Hepatocyte (in vitro differentiated cells): ENCODE measurements around the gene ANO2. TPM values are rescaled to one million over a fixed set of nuclear protein-coding genes. Genes with fewer than 3 reads are reported as not detected.

ENCODE experiments used
- DNase-seq: peaks from one replicate; pipeline ENCODE4 v3.0.0-alpha.2; 2016; ENCODE audit warnings: low spot score
- H2AFZ ChIP-seq: fragments of 200-600 bp; sonication (generic); 2 replicates; pipeline ENCODE4 v1.6.0; 2016; ENCODE audit warnings: antibody characterized with exemption, mild to moderate bottlenecking
- H3K27ac ChIP-seq: fragments of 200-600 bp; sonication (generic); 2 replicates; pipeline ENCODE4 v1.5.1; 2016; ENCODE audit warnings: mild to moderate bottlenecking
- H3K27me3 ChIP-seq: fragments of 200-600 bp; sonication (generic); 2 replicates; pipeline ENCODE4 v1.6.1; 2016
- H3K36me3 ChIP-seq: fragments of 200-600 bp; sonication (generic); replicated peaks from 2 replicates; pipeline ENCODE4 v1.5.1; 2016; ENCODE audit warnings: low read depth; ENCODE audit not compliant: insufficient read depth
- H3K4me1 ChIP-seq: fragments of 200-600 bp; sonication (generic); 2 replicates; pipeline ENCODE4 v1.5.1; 2016; ENCODE audit warnings: mild to moderate bottlenecking, moderate library complexity; ENCODE audit not compliant: insufficient read depth
- H3K4me2 ChIP-seq: fragments of 200-600 bp; sonication (generic); 2 replicates; pipeline ENCODE4 v1.6.0; 2016
- H3K4me3 ChIP-seq: fragments of 200-600 bp; sonication (generic); 2 replicates; pipeline ENCODE4 v1.5.1; 2016; ENCODE audit warnings: mild to moderate bottlenecking
- H3K79me2 ChIP-seq: fragments of 200-600 bp; sonication (generic); 2 replicates; pipeline ENCODE4 v1.6.0; 2017; ENCODE audit warnings: mild to moderate bottlenecking
- H3K9me2 ChIP-seq: fragments of 200-600 bp; sonication (generic); replicated peaks from 2 replicates; pipeline ENCODE4 v1.6.0; 2017; ENCODE audit warnings: mild to moderate bottlenecking; ENCODE audit not compliant: insufficient read depth
- H3K9me3 ChIP-seq: fragments of 200-600 bp; sonication (generic); 2 replicates; pipeline ENCODE4 v1.5.1; 2016; ENCODE audit warnings: low read depth, mild to moderate bottlenecking
- H4K20me1 ChIP-seq: fragments of 200-600 bp; sonication (generic); 2 replicates; pipeline ENCODE4 v1.6.0; 2016; ENCODE audit warnings: mild to moderate bottlenecking; ENCODE audit not compliant: insufficient read depth, poor library complexity, severe bottlenecking
- CTCF ChIP-seq: fragments of 200-600 bp; sonication (generic); IDR thresholded peaks from 2 replicates; pipeline ENCODE4 v1.5.1; 2016; ENCODE audit warnings: antibody characterized with exemption, mild to moderate bottlenecking; ENCODE audit not compliant: poor library complexity
- EZH2 ChIP-seq: fragments of 200-600 bp; sonication (generic); IDR thresholded peaks from 2 replicates; pipeline ENCODE4 v1.6.1; 2016; ENCODE audit warnings: antibody characterized with exemption, mild to moderate bottlenecking, borderline replicate concordance
- EZH2phosphoT487 ChIP-seq: fragments of 200-600 bp; sonication (generic); IDR thresholded peaks from one replicate; pipeline ENCODE4 v1.6.1; 2018; ENCODE audit warnings: antibody characterized with exemption, mild to moderate bottlenecking, low read depth, moderate library complexity; ENCODE audit not compliant: unreplicated experiment, severe bottlenecking
- WGBS: methylation state at CpG from one replicate; pipeline ENCODE4 v1.1.6; 2016; ENCODE audit warnings: low lambda C conversion rate; ENCODE audit errors: missing lambda C conversion rate; 5-methylcytosine and 5-hydroxymethylcytosine counted together
- polyA plus RNA-seq: library from polyadenylated mRNA; unstranded; fragments of >200 nt; fragmentation: Nextera tagmentation; extraction: Ambion mirVana; gene quantifications from 2 replicates; pipeline ENCODE4 v1.2.1, GENCODE V29; 2016
- total RNA-seq: library from RNA; depleted of rRNA; stranded (reverse); fragments of >200 nt; gene quantifications from 2 replicates; pipeline ENCODE4 v1.2.3, GENCODE V29; 2014

ANO2 gene
- total and polyA plus RNA-seq, 2 experiments from 2014 or later = 1.0 to 1.9 TPM

DNA sequence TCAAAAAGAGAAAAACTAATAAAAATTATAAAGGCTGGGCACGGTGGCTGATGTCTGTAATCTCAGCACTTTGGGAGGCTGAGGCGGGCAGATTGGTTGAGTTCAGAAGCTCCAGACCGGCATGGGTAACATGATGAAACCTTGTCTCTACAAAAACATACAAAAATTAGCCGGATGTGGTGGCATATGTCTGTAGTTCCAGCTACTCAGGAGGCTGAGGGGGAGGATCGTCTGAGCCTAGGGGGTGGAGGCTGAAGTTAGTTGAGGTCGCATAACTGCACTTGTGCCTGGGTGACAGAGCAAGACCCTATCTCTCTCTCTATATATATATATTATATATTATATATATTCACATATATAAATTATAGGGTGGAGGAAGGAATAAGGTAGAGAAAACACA, 32.5 kb upstream of the ANO2 start:
- no peaks in the 10 kb centered on the region for H3K9me3 ChIP-seq
- TF ChIP-seq EZH2 = no peak
- no peak for TF ChIP-seq EZH2phosphoT487
- H3K79me2 ChIP-seq = no peaks in the 10 kb centered on the region
- no peak overlapping the region for H2AFZ ChIP-seq
- no peaks in the 10 kb centered on the region for H3K36me3 ChIP-seq
- H3K4me2 ChIP-seq = no peak overlapping the region
- 91% methylated on average over 6 of the region's 6 CpGs for WGBS
- H4K20me1 ChIP-seq = no peaks in the 10 kb centered on the region
- H3K27ac ChIP-seq = no peak overlapping the region
- no peaks in the 10 kb centered on the region for H3K9me2 ChIP-seq
- no peaks in the 10 kb centered on the region for H3K4me1 ChIP-seq
- DNase-seq = no peak
- H3K27me3 ChIP-seq = peaks cover 7% of the 10 kb centered on the region
- no peak overlapping the region for H3K4me3 ChIP-seq

GRCh38 chr12:5976711-5977110, 31.7 kb upstream of the ANO2 start:
- Histone ChIP-seq H2AFZ (no peak overlapping the region), H3K27me3 (peaks cover 7% of the 10 kb centered on the region), H3K4me1 (no peaks in the 10 kb centered on the region), H3K4me2 (no peak overlapping the region), H3K27ac (no peak overlapping the region), H3K4me3 (no peak overlapping the region), H3K79me2 (no peaks in the 10 kb centered on the region), H3K36me3 (no peaks in the 10 kb centered on the region), H3K9me3 (no peaks in the 10 kb centered on the region), H3K9me2 (no peaks in the 10 kb centered on the region), H4K20me1 (no peaks in the 10 kb centered on the region)
- no peak for DNase-seq
- WGBS = 82% methylated on average over 6 of the region's 6 CpGs
- TF ChIP-seq EZH2phosphoT487 (no peak), CTCF (no peak), EZH2 (no peak)

DNA sequence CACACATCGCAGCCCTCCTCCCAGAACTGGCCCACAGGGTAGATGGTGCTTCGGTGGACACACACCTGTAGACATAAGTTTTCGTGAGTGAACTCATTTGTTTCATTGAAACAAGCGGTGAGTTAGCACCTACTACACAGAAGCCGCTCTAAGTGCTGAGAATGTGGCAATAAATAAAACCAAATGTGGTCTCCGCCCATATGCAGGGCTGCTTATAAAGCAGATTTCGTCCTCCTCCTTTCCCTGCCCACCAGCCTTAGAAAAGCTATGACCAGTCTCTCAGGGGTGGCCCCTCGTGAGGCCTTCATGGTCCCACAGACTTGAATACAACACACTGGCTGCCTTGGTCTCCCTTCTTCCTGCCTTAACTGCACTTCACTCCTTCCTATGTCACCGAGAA, 31.1 kb upstream of the ANO2 start:
- Histone ChIP-seq H3K4me3 (no peak overlapping the region), H4K20me1 (no peaks in the 10 kb centered on the region), H3K9me2 (no peaks in the 10 kb centered on the region), H3K27ac (no peak overlapping the region), H3K9me3 (no peaks in the 10 kb centered on the region), H3K36me3 (no peaks in the 10 kb centered on the region), H3K27me3 (peaks cover 7% of the 10 kb centered on the region), H3K4me2 (no peak overlapping the region), H3K4me1 (no peaks in the 10 kb centered on the region), H2AFZ (no peak overlapping the region), H3K79me2 (no peaks in the 10 kb centered on the region)
- 92% methylated on average over 9 of the region's 9 CpGs for WGBS
- no peak for DNase-seq
- no peak for TF ChIP-seq EZH2
- TF ChIP-seq CTCF = no peak
- no peak for TF ChIP-seq EZH2phosphoT487

DNA sequence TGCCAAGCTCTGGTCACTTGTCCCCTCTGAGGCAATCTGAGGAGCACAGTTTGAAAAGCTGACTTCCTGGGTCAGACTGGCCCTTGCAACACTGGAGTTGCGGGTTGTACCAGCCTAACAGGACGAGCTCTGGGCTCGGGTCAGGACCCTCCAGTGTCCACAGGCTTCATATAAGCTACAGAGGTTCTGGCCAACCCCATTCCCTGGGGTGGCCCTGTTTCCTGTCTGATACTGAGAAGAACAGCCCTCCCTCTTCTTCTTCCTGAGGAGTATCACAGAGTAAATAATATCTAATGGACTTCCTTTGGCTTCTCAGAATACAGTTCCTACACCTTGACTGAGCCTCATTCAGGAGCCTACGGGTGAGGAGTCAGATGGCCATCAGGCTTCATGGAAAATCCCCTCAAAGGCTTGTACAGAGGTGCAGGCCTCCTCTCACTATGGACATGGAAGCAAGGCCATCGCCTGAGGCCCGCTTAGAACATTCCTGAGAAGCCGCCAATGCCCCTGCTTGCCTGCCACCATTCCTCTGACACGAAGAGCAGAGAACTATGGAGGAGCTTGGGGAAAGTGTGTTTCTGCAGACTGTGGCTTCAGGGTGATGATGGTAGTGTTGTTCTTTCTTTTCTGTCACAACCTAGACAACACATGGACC, 28.5 kb upstream of the ANO2 start:
- 88% methylated on average over 8 of the region's 8 CpGs for WGBS
- Histone ChIP-seq H3K79me2 (no peaks in the 10 kb centered on the region), H3K27ac (no peak overlapping the region), H3K4me1 (no peaks in the 10 kb centered on the region), H3K36me3 (no peaks in the 10 kb centered on the region), H3K4me2 (no peak overlapping the region), H3K9me2 (no peaks in the 10 kb centered on the region), H3K4me3 (no peak overlapping the region), H2AFZ (no peak overlapping the region), H3K27me3 (peaks cover 7% of the 10 kb centered on the region), H4K20me1 (no peaks in the 10 kb centered on the region), H3K9me3 (no peaks in the 10 kb centered on the region)
- TF ChIP-seq EZH2 = no peak
- TF ChIP-seq EZH2phosphoT487 = no peak
- no peak for TF ChIP-seq CTCF
- DNase-seq = no peak
